HG02981 (cell line): Measurements from ENCODE around the gene SLC2A9.

Source experiments
- ATAC-seq: cut with Tn5 transposase; IDR thresholded peaks from one replicate; pipeline ENCODE4 v1.9.1; 2021; ENCODE audit warnings: mild to moderate bottlenecking, moderate library complexity; ENCODE audit not compliant: unreplicated experiment

SLC2A9 gene

DNA sequence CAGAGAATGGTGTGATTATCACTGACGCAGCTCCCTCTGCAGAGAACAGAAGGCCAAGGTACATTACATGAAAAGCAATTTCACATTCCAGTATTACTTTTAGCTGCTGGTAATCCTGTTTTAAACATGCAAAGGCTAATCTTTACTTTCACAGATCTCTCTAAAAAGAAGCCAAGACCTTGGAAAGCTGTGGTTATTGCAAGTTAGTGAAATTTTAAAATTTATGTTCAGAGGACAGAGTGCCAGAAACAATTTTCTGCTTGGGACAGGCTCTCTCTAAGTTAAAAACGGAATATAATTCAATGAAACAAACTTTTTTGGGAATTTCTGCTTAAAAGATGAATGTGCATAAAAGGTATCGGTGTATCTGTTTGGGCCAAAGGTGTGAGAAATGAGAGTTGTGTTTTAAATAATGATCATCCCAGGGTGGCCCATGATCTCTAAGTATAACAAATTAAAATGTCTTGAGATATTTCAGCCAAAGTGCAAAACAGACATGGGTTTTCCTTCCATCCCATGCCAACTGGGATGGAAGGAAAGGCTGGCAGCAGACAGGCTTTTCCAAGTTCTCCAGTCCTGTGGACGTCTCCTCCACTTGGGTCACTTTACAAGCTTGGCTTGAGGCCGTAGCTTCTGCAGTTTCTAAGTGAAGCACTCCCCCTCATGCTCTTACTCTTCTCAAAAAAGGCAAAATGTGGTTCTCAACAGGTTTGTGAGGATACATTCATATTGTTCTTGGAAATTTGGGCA lies 121.8 kb downstream of the SLC2A9 start:
- ATAC-seq: no peak

DNA sequence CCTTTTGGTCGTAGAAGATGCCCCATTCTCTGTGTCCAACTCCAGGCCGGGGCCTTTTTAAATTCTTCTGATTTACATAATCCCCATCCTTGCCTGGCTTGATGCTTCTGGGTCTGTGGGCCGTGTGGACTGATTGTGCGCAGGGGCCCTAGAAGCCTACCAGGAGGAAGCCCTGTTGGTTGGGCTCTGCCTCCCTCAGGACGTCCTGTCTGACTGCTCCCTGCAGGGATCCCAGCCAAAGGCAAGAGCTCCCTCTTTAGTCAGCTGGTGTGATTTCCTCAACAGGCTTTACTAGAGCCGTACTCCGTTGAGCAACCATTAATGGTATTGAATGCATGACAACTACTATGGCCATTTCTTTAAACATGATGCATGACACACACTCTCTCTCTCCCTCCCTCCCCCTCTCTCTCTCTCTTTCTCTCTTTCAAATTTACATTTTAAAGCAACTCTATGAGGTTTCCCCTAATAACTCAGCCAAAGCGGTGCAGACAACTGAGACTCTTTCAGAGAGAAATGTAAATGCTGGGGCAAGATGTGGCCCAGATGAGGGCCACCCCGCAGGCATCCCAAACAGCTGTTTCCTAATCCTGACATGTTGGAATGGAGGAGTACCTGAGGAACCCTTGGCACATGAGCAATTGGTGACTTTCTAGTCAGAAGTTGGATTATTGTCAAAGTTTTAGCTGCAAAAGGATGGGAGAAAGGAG lies 122.5 kb downstream of the SLC2A9 start:
- no peak for ATAC-seq

DNA sequence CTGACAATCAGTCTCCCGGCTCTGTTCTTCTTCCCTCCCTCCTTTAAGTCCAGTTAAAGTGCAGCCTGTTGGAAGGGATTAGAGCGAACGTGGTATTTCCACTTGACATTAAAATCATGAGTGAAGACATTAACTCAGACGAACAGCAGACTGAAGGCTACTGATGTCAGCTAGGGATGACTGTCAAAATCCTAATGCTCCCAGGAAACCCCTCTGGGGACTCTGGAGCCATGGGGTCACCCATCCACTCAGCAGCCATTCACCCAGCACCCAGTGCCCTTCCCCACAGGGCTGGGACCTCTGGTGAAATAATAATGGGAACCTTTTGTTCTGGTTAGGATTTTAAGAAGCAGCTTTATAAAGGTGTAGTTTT lies 126.0 kb downstream of the SLC2A9 start:
- ATAC-seq: no peak

DNA sequence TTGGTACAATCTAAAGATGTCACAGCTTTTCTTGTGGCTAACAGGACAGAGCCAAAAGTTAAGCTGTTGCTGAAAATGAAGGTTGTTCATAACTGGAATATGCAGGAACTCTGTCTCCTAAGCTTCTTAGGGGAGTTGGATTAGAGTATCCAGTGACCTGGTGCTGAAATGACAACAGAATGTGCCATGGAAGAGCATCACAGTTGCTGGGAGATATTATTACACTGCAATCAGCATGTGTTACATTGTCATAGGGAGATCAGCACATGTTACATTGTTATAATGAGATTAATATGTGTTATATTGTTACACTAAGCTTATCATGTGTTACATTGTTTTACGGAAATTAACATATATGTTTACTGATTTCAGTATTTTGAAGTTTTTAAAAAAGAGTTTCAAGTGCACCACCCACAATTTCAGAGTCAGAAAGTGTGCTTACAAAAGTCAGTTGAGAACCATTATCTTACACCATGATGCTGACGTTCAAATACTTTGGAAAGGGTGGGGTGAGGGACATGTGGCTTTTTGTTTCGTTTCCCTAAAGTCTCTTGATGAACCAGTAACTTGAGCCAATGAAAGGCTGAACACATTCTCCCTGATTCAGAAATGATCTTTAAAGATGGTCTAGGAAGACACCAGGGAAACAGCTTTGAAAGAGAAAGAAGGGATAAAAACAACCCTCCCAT lies 126.5 kb downstream of the SLC2A9 start:
- ATAC-seq: no peak

DNA sequence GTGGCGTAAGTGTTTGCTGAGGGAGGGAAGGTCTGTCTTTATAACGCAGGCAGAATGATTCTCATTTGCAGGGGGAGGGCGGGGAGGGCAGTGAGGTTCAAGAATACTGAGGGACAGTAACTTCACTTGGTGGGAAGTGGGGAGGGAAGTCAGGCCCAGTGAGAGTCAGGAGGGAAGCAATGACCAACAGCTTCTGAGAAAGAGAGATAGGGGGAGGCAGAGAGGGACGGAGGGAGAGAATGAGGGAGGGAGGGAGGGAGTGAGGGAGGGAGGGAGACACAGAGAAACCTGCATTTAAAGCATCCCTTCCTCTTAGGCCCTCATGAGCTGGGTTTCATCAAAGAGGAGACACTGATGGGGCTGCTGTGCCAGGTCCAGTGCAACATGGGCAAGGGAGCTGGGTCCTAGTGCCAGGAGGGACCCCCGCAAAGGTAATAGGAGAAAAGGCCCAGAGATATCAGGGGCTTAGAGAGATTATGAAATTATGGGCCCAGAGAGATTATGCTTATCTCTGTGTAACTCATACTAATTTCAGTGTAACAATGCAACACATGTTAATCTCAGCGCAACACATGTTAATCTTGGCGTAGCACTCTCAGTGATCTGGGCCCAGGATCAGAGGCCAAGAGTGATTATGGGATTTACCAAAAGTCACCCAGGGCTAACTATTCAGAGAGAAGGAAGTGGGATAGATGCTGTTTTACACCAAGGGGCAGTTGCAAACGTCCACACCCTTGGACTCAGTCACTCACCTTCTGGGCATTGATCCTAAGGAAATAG lies 127.8 kb downstream of the SLC2A9 start:
- ATAC-seq: no peak

DNA sequence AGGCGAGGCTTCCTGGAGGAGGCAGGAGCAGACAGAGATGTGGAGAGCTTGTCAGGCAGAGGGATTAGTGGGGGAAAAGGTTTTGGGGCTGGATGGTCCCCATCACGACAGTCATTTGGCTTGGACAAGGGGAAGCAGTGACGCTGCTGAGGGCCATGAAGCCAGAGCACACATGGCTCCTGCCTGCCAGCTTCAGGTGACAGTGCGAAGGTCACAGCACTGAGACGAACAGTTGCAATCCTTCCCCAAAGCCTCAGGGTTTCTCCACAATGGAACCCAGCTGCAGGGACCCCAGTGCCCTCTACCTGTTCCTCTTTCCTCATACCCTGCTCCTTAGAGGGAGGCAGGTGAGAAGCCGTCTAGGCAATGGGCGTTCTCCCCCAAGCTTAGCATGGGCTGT lies 129.6 kb downstream of the SLC2A9 start:
- ATAC-seq: no peak

DNA sequence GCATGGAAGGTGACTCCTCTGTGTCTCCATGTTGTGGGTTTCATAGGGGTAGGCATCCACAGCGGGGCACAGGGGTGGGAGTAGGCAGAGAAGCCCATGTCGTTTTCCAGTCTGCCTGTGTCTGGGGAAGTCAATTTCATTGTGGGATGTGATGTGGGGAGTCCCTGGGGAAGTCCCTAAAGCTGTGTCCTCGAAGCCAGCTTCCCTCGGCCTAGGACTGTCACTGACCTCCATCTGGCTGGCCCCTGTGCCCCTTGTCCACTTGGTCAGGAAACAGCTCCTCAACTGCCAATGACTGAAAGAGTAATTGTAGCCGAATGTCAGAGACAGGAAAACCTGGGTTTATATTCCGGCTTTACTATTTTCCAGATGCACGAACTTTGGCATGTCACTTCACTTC lies 130.2 kb downstream of the SLC2A9 start:
- no peak for ATAC-seq

DNA sequence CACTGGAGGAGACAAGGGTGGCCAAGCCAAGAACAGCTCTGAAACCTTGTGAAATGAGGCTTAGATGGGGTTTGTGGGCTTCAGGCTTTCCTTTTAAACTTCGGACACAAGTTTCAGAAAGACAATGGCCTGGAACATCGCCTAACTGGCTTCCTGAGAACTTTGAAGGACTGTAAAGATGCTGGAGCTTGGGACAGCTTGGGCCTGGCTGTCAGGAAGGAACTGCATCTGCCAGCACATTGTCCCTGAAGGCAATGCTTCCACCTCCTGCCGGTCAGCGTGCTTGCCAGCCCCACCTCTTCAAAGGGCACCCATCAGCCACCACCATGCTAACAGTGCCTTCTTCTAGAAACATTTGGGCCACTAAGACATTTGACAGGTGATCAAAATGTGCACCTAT lies 132.0 kb downstream of the SLC2A9 start:
- ATAC-seq: no peak

DNA sequence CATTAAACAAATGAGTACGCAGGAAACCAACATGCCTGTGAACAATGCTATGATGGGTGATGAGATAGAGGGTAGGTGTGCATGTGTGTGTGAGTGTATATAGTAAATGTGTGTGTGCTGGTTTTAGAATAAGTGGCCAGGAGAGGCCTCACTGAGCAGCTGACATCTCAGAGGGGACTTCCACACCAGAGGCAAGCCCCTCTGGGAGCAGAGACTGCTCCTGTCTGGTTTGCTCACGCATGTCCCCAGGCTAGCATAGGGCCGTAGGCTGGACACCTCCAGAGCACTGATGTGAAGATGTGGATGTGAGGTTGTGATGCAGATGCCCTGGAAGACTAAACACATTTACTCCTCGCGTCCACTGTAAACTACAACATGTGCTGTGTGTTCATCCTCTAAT lies 135.3 kb downstream of the SLC2A9 start:
- ATAC-seq: no peak

DNA sequence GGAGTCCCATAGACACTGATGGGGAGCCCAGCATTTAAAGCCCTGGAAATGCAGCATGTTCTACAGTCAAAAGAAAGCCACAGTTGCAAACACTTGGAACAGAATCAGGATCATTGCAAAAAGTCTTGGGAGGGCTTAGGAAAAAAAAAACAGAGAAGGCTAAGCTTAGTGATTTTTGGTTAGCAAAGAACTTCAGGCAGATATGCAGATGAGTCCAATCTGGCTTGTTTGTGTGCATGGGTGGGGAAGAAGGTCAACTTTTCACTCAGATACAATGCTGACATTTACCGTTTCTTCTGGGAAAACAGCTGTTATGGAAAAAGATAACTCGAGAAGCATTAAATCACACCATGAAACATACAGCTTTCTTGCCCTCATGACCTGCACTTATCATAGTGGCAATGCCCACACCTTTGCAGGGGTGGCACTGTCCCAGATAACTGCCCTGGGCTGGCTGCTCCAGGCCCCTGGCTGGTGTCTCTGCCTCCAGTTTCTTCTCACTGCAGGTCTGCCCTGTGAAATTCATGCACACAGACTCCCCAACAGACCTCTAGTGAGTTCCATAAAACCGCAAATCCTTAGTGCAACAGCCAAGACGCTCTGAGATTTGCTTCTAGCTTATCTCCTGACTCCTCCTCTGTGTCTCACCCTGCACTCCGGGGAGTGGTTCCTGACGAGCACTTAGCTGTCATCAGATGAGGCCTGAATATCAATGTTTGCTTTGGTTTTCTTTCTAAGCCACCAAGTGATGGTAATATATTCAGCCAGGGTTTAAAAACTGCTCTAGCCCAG lies 140.7 kb downstream of the SLC2A9 start:
- no peak for ATAC-seq

DNA sequence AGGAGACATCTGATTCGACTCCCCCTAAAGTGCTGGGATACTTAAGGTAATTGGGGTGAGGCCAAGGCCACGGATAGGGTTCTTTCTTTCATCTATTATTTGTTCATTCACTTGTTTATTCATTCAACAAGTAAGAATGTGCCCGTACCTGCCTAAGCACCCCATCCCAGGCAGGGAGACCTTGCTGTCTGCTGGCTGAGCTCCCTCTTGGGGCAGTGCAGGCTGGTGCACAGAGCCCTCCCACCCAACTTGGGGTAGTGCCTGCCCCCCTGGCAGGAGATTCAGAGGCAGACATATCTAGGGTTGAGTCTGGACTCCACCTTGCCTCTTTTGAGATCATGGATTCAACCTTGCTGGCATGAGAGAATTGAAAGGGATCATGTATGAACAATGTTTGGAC lies 144.2 kb downstream of the SLC2A9 start:
- no peak for ATAC-seq

DNA sequence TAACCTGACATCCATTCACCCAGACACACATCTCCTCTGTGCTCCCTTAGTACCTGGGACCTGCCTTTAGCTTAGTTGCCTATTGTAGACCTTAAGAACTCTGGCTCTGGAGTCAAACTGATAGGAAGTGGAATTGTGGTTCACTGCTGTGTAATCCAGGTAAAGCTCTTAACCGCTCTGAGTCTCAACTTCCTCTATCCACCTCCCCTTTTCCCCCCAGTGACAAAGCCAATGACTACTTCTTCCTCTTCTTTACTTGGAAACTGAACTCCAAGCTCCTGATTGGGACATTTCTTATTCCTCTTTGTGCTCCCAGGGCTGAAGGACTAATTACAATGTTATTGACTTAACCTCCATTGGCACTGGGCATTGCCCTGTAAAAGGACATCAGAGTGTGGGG lies 145.8 kb downstream of the SLC2A9 start:
- no peak for ATAC-seq

DNA sequence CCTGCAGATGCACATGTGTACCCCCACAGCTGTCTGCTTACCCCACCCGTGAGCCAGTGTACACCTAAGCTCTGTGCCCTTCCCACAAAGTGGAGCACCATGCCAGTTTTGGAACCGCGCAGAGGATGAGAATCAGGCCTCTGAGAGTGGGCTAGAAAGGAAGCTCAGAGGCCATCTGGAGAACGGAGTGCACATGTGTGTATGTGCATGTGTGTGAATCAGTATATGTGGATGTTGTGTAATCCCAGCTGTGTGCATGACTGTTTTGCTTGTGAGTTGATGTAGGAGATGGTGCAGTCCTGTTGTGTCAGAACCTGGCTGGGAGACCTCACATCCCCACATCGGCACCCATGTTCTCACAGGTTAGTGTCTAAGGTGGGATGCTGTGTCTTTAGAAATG lies 146.9 kb downstream of the SLC2A9 start:
- no peak for ATAC-seq

DNA sequence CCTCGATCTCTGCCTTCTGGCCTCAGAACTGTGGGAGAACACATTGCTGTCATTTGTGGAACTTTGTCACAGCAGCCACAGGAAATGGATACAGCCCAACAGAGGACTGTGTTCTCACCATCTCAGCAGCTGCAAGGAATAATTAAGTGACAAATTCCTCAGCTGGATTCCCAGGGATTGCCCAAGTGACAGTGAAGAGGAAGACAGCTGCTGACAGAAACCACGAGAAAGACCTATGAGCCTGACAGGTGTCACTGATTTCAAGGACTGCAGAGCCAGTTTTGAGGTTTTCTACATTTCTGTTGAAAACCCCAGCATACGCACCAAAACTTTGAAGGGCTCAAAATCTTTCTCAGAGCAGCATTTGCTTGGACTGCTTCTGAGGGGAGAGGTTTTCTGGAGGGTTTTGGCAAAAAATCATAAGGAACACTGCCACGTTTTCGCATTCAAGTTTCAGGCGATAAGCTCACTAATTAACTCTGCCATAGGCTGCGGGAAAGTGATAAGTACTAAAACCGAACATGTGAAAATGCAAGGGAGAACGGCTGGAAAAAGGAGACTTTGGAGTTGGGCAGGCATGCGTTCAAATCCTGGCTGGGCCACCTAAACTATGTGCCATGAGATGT lies 151.0 kb downstream of the SLC2A9 start:
- no peak for ATAC-seq

DNA sequence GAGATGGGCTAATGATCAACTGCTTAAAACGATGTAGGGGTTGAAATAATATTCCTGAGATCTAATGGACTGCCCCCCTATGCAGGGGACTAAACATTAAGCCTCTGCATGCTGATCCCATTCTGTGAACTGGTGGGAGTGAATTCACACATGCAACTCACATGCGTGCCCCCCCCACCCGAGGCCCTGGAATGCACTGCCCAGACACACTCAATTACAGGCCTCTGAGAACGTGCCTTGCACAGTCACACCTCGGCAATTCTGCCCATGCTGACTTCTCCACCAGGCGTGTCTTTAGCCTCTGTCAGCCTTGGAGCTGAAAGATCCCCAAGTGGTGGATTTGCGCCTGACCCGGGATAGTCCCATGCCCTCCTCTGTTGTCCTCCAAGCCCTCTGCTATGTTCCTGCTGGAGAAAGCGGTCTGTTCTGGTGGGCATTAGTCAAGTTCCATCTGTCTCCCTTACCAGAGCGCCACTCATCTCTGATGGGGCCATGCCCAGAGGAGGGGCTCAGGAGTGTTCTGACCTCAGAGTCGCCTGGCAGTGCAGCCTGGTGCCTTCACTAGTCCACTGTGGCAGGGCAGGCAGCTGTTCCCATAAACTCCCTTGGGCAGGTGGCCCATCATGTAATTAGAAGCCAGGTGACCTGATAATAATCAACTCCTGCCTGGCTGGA lies 153.4 kb downstream of the SLC2A9 start:
- no peak for ATAC-seq

DNA sequence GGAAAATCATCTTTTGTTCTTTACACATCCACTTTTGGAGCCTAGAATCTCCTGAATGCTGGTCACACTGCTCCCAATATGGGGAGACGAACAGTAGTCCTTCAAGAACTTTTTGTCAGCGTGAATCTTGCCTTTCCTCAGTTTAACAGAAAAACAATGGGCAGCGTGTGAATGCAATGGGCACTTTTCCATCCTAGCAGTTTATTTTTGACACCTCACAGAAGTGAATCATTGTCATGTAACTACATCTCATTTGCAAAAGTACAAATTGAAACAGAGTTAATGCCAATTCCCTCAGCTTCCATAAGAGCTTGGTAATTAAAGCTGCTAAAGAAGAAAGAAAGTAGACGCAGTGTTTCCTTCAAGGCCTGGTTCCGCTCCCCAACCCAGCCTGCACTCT lies 154.4 kb downstream of the SLC2A9 start:
- no peak for ATAC-seq

DNA sequence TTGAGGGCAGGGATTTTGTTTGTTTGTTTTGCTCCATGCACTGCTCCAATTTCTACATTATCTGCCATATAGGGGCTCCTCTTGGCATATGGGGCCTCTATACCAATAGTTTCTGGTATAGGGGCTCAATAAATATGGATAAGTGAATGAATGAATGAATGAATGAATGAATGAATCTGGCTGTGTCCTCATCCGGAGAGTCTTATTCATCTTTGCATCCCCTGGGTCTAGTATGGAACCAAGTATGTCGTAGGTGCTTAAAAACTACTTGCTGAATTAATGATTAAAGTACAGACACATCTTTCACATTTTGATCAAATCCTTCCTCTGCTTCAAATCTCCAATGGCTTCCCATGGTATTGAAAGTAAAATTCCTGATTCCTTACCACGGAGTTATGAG lies 159.7 kb downstream of the SLC2A9 start:
- no peak for ATAC-seq

DNA sequence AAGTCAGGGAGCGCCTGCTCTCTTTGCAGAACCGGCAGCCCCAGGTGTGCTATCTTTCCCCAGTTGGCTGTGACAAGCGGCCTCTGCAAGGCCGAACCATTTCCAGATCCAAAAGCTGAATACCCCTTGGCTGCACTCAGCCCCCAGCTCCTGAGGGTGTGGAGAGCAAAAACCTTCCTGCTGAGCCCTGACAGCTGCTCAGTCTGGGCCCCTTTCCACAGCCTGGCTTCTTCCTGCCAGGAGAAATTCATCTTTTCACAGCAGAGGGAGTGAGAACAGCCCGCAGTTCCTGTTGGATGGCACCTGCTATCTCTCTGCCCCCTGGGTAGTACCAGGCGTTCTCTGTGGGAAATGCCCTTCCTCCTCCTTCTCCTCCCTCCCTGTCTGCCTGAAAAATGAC lies 161.5 kb downstream of the SLC2A9 start:
- ATAC-seq: no peak

DNA sequence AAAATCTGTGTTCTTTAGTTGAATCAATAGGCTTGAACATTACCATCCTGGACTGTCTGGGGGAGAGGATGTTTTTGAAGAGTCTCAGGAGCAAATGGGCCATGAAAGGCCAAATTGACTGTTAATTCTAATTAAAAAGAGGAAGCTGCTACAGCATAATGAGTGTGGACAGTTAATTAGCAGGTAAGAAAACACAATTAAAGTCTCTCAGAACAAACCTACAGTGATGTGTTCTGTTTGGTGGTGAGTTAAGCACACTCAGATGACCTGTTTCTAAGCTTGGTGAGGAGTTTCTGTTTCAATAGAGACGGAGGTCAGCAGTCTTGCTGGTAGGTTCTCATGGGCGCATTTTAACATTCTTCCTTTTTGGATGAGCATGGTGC lies 171.8 kb downstream of the SLC2A9 start:
- ATAC-seq: no peak
